HG02970 (cell line): ENCODE measurements around the gene BEST1.
"Not testable (repeated sequence)": the region's sequence is repeated elsewhere in the genome, so short reads cannot be mapped to it uniquely, and the experiment has no call there.

Experiments used
- ATAC-seq: cut with Tn5 transposase; IDR thresholded peaks from one replicate; pipeline ENCODE4 v1.9.1; 2021; ENCODE audit warnings: mild to moderate bottlenecking, moderate library complexity, moderate number of reproducible peaks; ENCODE audit not compliant: unreplicated experiment, low FRiP score

Gene BEST1

DNA sequence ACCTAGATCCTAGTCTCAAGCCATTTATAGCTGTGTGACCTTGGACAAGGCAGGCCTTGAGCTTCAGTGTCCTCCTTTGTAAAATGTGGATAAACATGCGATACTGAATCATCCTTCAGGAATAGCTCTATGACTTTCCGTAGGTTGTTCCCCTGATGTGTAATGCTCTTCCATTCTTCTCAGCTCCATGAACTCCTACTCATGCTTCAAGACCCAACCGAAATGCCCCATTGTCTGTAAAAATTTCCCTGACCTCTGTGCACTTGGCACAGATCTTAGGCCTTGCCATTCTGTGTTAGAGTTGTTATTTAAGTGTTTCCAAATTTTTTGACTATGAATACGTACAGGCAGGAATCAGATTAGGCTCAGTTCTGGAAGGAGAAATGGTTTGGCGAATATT, 3.3 kb upstream of the BEST1 start:
- no peak for ATAC-seq

DNA sequence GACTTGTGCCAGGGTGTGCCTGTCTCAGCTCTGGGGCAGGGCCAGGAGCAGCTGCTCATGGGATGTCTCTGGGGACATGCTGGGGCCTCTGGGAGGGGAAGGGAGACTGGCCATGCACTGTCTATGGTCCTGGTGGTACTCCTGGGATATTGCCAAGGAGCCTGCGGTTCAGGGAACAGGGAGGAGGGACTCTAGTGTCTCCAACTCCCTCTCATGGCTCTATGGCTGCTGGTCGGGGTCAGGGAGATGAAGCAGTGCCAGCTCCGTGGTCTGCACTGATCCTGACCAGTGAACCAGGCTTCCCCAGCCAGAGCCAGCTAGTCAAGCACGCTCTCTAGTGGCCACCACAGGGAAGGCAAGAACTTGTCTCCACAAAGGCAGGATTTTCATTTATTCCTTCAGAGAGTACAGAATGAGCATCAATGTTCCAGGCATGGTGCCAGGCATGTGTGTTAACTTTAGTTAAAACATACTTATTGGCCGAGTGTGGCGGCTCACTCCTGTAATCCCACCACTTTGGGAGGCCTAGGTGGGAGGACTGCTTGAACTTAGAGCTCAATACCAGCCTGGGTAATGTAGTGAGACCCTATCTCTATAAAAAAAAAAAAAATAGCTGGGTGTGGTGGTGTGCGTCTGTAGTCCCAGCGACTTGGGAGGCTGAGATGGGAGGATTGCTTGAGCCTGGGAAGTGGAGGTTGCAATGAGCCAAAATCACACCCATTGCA, 2.5 kb upstream of the BEST1 start:
- no peak for ATAC-seq

DNA sequence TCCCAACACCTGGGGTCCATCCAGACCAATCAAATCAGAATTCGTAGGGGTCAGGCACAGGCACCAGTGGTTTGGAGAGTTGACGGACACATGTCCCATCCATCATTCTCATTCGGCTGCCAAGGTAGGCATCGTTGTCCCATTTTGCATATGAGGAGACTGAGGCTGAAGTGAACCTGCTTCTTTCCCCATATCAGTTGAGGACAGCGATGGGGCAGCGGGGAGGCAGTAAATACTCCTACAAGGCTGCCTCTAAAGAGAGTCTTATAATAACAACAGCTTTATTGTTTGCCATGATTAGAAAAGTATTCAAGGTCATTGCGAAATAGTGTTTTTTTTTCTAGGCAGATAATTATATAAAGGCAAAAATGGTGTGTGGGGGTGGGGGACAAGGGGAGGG, 1.6 kb upstream of the BEST1 start:
- ATAC-seq, result no peak

- ATAC-seq, result no peak
These were observed 749 bp upstream of the BEST1 start for GRCh38 chr11:61949169-61950034.

- ATAC-seq, result no peak
These were observed 1.5 kb downstream of the BEST1 start for GRCh38 chr11:61951484-61952135.

DNA sequence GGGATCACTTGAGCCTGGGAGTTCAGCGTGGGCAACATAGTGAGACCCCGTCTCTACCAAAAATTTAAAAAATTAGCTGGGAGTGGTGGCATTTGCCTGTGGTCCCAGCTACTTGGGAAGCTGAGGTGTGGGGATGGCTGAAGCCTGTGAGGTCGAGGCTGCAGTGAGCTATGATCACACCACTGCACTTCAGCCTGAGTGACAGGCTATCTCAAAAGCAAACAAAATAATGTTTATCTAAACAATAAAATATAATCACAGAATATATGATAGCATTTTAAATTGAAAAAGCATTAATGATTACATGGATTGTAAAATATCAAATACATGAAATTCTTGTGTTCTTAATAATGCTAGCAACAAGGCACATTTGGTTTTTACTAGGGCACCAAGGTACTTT, 2.7 kb downstream of the BEST1 start:
- no peak for ATAC-seq

DNA sequence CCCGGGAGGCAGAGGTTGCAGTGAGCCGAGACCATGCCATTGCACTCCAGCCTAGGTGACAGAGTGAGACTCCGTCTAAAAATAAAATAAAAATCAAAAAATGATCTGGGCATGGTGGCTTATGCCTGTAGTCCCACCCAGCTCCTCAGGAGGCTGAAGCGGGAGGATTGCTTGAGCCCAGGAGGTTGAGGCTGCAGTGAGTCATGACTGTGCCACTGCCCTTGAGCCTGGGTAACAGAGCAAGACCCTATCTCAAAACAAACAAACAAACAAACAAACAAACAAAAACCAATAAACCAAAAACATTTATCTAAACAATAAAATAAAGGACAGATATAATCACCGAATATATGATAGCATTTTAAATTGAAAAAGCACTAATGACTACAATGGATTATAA, 3.5 kb downstream of the BEST1 start:
- not testable (repeated sequence) for ATAC-seq

DNA sequence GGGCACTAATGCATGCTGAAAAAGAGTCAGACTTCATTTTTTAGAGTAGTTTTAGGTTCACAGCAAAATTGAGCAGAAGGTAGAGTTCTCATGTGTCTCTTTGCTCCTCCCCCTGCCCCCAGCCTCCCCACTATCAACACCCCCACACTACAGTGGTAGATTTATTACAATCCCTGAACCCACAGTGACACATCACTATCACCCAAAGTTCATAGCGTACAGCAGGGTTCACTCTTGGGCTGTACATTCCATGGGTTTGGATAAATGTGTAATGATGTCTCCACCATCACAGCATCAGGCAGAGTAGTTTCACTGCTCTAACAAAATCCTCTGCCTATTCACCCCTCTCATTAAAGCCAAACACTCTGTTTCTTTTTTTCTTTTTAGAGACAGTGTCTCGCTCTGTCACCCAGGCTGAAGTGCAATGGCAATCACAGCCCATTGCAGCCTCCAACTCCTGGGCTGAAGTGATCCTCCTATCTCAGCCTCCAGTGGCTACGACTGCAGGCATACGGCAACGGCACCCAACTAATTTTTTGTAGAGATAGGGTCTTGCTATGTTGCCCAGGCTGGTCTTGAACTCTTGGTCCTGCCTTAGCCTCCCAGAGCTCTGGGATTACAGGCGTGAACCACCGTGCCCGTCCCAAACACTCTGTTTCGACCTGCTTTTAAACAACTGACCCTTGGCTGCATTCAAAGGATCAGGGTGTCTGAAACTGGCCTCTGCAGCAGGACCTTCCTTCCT, 4.1 kb downstream of the BEST1 start:
- ATAC-seq, result no peak

DNA sequence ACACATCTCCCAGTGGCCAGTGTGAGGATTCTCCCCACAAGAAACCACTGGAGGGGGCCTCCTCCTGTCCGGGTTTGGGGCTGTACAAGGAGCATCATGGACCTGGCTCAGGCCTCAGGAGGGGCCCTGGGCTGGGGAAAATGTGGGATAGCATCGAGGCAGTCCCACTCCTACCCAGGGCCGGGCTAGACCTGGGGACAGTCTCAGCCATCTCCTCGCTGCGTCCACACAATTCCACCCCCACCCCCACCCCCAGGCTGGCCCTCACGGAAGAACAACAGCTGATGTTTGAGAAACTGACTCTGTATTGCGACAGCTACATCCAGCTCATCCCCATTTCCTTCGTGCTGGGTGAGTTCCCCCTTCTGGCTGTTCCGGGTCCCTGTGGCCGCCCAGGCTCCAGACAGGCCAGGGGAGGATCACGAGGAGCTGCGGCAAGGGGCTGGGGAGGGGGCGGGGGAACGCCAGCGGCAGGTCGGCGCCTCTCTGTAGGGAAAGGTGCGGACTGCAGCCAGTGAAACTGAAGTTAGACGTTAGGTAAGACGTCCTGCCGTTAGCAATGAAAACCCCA, 4.8 kb downstream of the BEST1 start:
- no peak for ATAC-seq

DNA sequence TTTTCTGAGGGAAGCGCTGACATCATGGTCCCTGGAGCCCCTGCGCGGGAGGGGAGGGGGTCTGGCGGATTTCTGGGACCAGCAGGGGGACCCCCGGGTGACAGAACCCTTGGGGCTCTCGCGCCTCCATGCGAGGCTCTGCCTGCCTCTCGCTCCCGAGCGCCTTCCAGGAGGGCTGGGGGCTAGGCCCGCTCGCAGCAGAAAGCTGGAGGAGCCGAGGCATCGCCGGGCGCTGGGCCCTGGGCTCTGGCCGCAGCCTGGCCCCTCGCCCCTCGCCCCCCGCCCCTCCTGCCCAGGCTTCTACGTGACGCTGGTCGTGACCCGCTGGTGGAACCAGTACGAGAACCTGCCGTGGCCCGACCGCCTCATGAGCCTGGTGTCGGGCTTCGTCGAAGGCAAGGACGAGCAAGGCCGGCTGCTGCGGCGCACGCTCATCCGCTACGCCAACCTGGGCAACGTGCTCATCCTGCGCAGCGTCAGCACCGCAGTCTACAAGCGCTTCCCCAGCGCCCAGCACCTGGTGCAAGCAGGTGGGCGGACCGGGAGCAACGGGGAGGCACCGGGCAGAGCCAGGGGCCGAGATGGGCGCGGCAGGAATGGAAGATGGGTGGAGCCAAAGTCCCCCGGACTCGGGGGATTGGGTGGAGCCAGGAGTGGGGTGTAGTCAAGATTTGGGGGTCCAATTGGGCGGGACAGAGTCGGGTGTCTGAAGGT, 5.4 kb downstream of the BEST1 start:
- no peak for ATAC-seq

GRCh38 chr11:61956191-61957020, 6.3 kb downstream of the BEST1 start:
- ATAC-seq, result no peak

GRCh38 chr11:61957021-61957770, 7.0 kb downstream of the BEST1 start:
- ATAC-seq, result no peak

- no peak for ATAC-seq
These were observed 8.4 kb downstream of the BEST1 start for GRCh38 chr11:61958590-61958989.

DNA sequence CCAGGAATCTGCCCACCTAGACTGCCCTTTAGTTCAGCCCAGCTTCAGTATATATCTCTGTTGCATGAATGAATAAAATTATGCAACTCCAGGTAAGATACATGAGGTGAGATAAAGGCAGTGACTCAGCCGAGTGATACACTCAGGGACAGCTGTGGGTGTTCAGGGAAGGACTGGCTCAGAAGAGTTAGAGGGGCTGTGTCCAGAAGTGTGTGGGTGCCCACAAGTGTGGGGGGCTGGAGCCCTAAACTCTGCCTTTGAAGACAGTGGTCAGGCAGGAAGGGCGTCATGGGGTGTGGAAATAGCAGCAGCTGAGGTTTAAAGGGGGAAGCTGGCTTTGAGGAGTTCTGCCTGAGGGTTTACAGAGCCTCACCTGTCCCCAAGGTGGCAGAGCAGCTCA, 9.0 kb downstream of the BEST1 start:
- no peak for ATAC-seq

DNA sequence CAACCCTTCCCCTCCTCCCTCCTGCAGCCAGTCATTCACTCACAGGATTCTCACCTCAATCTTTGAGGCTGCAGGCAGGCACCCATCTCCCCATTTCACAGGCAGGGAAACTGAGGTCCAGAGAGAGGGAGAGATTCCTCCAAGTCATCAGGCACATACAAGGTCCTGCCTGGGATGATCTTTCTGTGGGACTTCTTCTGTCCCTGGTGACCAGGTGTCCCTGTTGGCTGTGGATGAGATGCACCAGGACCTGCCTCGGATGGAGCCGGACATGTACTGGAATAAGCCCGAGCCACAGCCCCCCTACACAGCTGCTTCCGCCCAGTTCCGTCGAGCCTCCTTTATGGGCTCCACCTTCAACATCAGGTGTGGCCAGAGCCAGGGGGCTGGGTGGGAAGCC, 9.5 kb downstream of the BEST1 start:
- ATAC-seq, result no peak

GRCh38 chr11:61960532-61960931, 10.4 kb downstream of the BEST1 start:
- no peak for ATAC-seq

DNA sequence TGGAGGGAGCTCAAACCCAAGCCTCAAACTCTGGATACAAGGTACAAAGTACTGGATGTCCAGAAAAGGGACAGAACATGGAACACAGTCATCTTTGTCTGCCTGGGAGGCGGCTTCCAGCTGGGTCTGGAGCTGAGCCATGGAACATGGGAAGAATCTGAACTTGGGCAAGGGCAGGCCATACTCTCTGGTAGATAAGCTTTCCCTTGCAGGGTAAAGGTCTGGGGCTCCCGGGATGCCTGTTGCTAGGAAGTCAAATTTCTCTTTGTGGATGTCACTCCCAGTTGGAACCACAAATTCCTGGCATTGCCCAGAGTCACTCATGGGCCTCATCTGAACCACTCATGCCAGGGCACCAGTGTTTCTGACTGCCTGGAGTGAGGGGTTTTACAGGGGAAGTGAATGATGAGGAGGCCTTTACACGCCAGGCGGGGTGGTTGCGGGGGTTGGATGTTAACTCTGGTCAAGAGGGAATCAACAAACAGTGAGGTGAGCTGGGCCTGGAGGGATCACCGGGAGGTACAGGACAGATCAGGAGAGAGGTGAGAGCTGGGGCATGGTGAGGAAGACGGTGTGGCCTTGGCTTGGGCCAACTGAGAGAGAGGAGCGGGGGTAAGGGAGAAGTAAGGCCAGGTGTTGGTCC, 11.5 kb downstream of the BEST1 start:
- no peak for ATAC-seq
